GM21723 (cell line): ENCODE data around the gene KCNG2.
"Not testable (repeated sequence)": the region's sequence is repeated elsewhere in the genome, so short reads cannot be mapped to it uniquely, and the experiment has no call there.

Experiments
- ATAC-seq: cut with Tn5 transposase; IDR thresholded peaks from one replicate; pipeline ENCODE4 v1.9.1; 2021; ENCODE audit warnings: mild to moderate bottlenecking, moderate library complexity; ENCODE audit not compliant: unreplicated experiment

The KCNG2 gene

GRCh38 chr18:79797518-79798345 is at the start of gene KCNG2:
TSS of gene KCNG2 (plus strand) at chr18:79797938. CDS start at chr18:79863668, 65,730 bp downstream.
- ATAC-seq = peak; percentile 53

- no peak for ATAC-seq
These were observed 49.2 kb upstream of the KCNG2 start for GRCh38 chr18:79748321-79749180.

GRCh38 chr18:79749251-79750191 is 48.2 kb upstream of the KCNG2 start:
- no peak for ATAC-seq

GRCh38 chr18:79750980-79751571 is 46.7 kb upstream of the KCNG2 start:
- ATAC-seq = no peak

- ATAC-seq = not testable (repeated sequence)
These were observed 45.7 kb upstream of the KCNG2 start for GRCh38 chr18:79751918-79752578.

GRCh38 chr18:79752946-79753345 is 44.8 kb upstream of the KCNG2 start:
- ATAC-seq = not testable (repeated sequence)

- ATAC-seq = no peak
These were observed 44.3 kb upstream of the KCNG2 start for GRCh38 chr18:79753391-79753851.

- ATAC-seq = no peak
These were observed 43.5 kb upstream of the KCNG2 start for GRCh38 chr18:79754022-79754761.

GRCh38 chr18:79754831-79755351 is 42.8 kb upstream of the KCNG2 start:
- ATAC-seq = no peak

- no peak for ATAC-seq
These were observed 42.1 kb upstream of the KCNG2 start for GRCh38 chr18:79755496-79756142.

GRCh38 chr18:79756143-79756500 is 41.6 kb upstream of the KCNG2 start:
- no peak for ATAC-seq

GRCh38 chr18:79756826-79757225 is 40.9 kb upstream of the KCNG2 start:
- ATAC-seq = no peak

- ATAC-seq = no peak
These were observed 37.4 kb upstream of the KCNG2 start for GRCh38 chr18:79760348-79760747.

- ATAC-seq = no peak
These were observed 36.9 kb upstream of the KCNG2 start for GRCh38 chr18:79760881-79761280.

- ATAC-seq = no peak
These were observed 34.3 kb upstream of the KCNG2 start for GRCh38 chr18:79763407-79763806.

- ATAC-seq = no peak
These were observed 33.6 kb upstream of the KCNG2 start for GRCh38 chr18:79764131-79764530.

- ATAC-seq = no peak
These were observed 32.1 kb upstream of the KCNG2 start for GRCh38 chr18:79765491-79766245.

GRCh38 chr18:79766308-79766707 is 31.4 kb upstream of the KCNG2 start:
- ATAC-seq = no peak
